Esophagus squamous epithelium (tissue), 4 donors: ENCODE measurements around the gene HSD17B2.

Experiments used
- POLR2A ChIP-seq, 4 donors: fragments of 450-650 bp; IDR thresholded peaks; one replicate each; pipeline ENCODE4 v1.6.1; 2017; ENCODE audit warnings: antibody characterized with exemption in 4 of 4, mild to moderate bottlenecking in 4 of 4, moderate library complexity in 3 of 4
- TF ChIP-seq, protein P1 (sequence below), 6 experiments: fragments of 450-650 bp in 4 of 6; fragments of 200-600 bp in 2 of 6; sonication (generic) in 2 of 6; IDR thresholded peaks; one replicate each; pipeline ENCODE4 v1.5.1; 2016 to 2019; ENCODE audit warnings: antibody characterized with exemption in 6 of 6, mild to moderate bottlenecking in 4 of 6, moderate library complexity in 4 of 6

DNA sequence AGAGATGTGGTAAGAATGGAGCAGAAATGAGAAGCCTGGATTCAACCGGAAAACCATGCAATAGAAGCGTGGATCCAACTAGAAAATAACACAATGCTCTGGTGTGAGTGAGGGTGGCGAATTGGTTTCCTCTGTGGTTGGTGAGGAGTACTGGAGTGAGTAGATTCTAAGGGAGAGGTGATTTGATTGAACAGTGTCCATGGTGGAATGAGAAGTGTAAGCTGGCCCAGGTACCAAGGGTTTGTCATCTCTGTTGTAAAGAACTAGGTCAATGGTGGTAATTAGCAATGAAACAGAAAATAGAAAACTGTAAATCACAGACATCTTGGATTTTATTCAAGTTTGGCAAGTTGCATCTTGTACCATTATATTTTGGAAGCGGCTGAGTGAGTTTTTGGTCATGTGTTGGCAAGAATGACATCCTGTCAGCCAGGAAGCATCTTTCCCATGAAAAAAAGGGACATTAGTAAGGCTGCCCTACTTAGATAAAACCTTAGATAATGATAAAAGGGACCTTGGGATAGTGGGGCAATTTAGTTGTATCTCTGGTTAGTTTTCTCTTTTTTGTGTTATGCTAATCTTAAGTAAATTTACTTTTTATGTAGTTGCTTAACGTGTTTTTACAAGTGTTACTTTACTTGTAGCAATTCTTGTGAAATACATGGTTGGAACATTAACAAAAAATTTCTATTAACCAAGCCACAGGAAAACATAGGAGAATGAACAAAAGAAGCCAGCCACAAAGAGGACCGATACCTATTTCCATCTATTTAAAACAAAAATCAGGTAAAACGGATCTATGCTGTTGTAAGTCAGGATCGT, 20.9 kb downstream of the HSD17B2 start:
- TF ChIP-seq, protein P1, sequence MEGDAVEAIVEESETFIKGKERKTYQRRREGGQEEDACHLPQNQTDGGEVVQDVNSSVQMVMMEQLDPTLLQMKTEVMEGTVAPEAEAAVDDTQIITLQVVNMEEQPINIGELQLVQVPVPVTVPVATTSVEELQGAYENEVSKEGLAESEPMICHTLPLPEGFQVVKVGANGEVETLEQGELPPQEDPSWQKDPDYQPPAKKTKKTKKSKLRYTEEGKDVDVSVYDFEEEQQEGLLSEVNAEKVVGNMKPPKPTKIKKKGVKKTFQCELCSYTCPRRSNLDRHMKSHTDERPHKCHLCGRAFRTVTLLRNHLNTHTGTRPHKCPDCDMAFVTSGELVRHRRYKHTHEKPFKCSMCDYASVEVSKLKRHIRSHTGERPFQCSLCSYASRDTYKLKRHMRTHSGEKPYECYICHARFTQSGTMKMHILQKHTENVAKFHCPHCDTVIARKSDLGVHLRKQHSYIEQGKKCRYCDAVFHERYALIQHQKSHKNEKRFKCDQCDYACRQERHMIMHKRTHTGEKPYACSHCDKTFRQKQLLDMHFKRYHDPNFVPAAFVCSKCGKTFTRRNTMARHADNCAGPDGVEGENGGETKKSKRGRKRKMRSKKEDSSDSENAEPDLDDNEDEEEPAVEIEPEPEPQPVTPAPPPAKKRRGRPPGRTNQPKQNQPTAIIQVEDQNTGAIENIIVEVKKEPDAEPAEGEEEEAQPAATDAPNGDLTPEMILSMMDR (IDR thresholded peaks at IDR 0.05) = no peak
- TF ChIP-seq POLR2A (IDR thresholded peaks at IDR 0.05) = no peak
